K562 (cell line): ENCODE data around the gene GATA6. TPM values are rescaled to one million over a fixed set of nuclear protein-coding genes. Genes with fewer than 3 reads are reported as not detected.

Experiments used
- ATAC-seq: fragments of 200-7000 bp; cut with Tn5 transposase; 3 replicates; pipeline ENCODE4 v1.9.1; 2020; ENCODE audit warnings: moderate library complexity
- BruUV-seq: library from RNA; stranded (reverse); fragments of 400-500 nt; replicated peaks from 2 replicates; lab custom pipeline; 2021; lab: Mats Ljungman, UMichigan
- CTCF ChIA-PET: fragments of 300-600 bp; formaldehyde crosslinking; extraction: SDS; loops from one replicate; lab custom pipeline; 2021; ENCODE audit warnings: low intra/inter-chr PET ratio; lab: Yijun Ruan, JAX
- POLR2A ChIA-PET: fragments of 300-600, 350-650 bp; sonication (Branson Sonifier 250); formaldehyde crosslinking; extraction: SDS; loops from one replicate; lab custom pipeline; 2021; ENCODE audit warnings: antibody characterized with exemption, inconsistent platforms; lab: Yijun Ruan, JAX
- DNase-seq, 4 experiments: peaks; one replicate each; pipeline versions ENCODE4 v3.0.0 to v3.0.0-alpha.2; 2011 to 2018; ENCODE audit warnings: low spot score in 3 of 4, mixed read lengths in 3 of 4; ENCODE audit errors: extremely low read depth in 1 of 4
- FAIRE-seq: peaks from 2 replicates; lab custom pipeline; 2011; peaks lifted over from hg19 to GRCh38; lab: Jason Lieb, UNC
- H2AFZ ChIP-seq: 2 replicates; pipeline ENCODE4 v1.6.0; 2011; ENCODE audit warnings: low read depth, low read length, control low read depth, inconsistent platforms
- H3K27ac ChIP-seq: fragments of 200-600 bp; 3 replicates; pipeline ENCODE4 v1.8.0; 2011; ENCODE audit warnings: low read depth, mild to moderate bottlenecking, control low read depth, inconsistent platforms, low read length, moderate library complexity, mixed read lengths; ENCODE audit errors: extremely low read depth
- H3K27me3 ChIP-seq, 2 experiments: fragments of 300-600 bp in 1 of 2; 2 replicates in 1 of 2; 3 replicates in 1 of 2; pipeline versions ENCODE4 v1.6.0 to v1.8.0; 2011; ENCODE audit warnings: inconsistent platforms in 2 of 2, low read length in 2 of 2, mild to moderate bottlenecking in 1 of 2, mixed read lengths in 1 of 2, moderate library complexity in 1 of 2; ENCODE audit not compliant: control insufficient read depth in 2 of 2, insufficient read depth in 2 of 2
- H3K36me3 ChIP-seq: fragments of 300-600 bp; 3 replicates; pipeline ENCODE4 v1.8.0; 2011; ENCODE audit warnings: mild to moderate bottlenecking, low read length, inconsistent platforms; ENCODE audit not compliant: control insufficient read depth, insufficient read depth
- H3K4me1 ChIP-seq, 2 experiments: fragments of 200-600 bp in 1 of 2; replicated peaks in 1 of 2; 2 replicates in 1 of 2; 3 replicates in 1 of 2; pipeline versions ENCODE4 v1.5.1 to v1.8.0; 2011; ENCODE audit warnings: inconsistent platforms in 2 of 2, low read length in 2 of 2, mild to moderate bottlenecking in 1 of 2, mixed read lengths in 1 of 2, moderate library complexity in 1 of 2; ENCODE audit not compliant: control insufficient read depth in 2 of 2, insufficient read depth in 2 of 2
- H3K4me2 ChIP-seq: 2 replicates; pipeline ENCODE4 v1.6.1; 2011; ENCODE audit warnings: low read length, control low read depth, inconsistent platforms, mixed read lengths; ENCODE audit not compliant: insufficient read depth
- H3K4me3 ChIP-seq: fragments of 200-600 bp; sonication (generic), shearing (Covaris generic); 2 replicates; pipeline ENCODE4 v1.5.1; 2016; ENCODE audit warnings: control low read depth, inconsistent platforms
- H3K79me2 ChIP-seq: fragments of 200-600 bp; 3 replicates; pipeline ENCODE4 v1.8.0; 2011; ENCODE audit warnings: low read length, inconsistent platforms; ENCODE audit not compliant: control insufficient read depth, insufficient read depth
- H3K9ac ChIP-seq, 2 experiments: 2 replicates each; pipeline versions ENCODE4 v1.6.0 to v1.6.1; 2011; ENCODE audit warnings: low read depth in 2 of 2, low read length in 2 of 2, control low read depth in 1 of 2, inconsistent platforms in 1 of 2, mild to moderate bottlenecking in 1 of 2, mixed read lengths in 1 of 2; ENCODE audit not compliant: insufficient read depth in 1 of 2
- H3K9me1 ChIP-seq: one replicate; pipeline ENCODE4 v1.6.0; 2011; ENCODE audit warnings: inconsistent platforms, mild to moderate bottlenecking, low read length, moderate library complexity; ENCODE audit not compliant: control insufficient read depth, insufficient read depth
- H3K9me3 ChIP-seq: replicated peaks from 2 replicates; pipeline ENCODE4 v1.5.1; 2011; ENCODE audit warnings: low read depth, low read length, inconsistent platforms; ENCODE audit not compliant: control insufficient read depth, insufficient read depth
- H4K20me1 ChIP-seq: replicated peaks from 2 replicates; pipeline ENCODE4 v1.6.1; 2011; ENCODE audit warnings: low read length, inconsistent platforms, mixed read lengths; ENCODE audit not compliant: control insufficient read depth, insufficient read depth
- CTCF ChIP-seq, 3 experiments: IDR thresholded peaks in 2 of 3; conservative IDR thresholded peaks in 1 of 3; 2 replicates each; pipeline ENCODE4 v1.5.1; 2011 to 2012; ENCODE audit warnings: low read length in 3 of 3, mild to moderate bottlenecking in 3 of 3, control low read depth in 2 of 3, improper control_type of control experiment in 1 of 3, inconsistent platforms in 1 of 3, low read depth in 1 of 3, mixed read lengths in 1 of 3, moderate library complexity in 1 of 3; ENCODE audit not compliant: insufficient read depth in 2 of 3
- RBM22 ChIP-seq: fragments of 200-400 bp; formaldehyde crosslinking; IDR thresholded peaks from 2 replicates; pipeline ENCODE4 v1.6.1; 2018; ENCODE audit warnings: low read length, low read depth; ENCODE audit not compliant: poor library complexity, severe bottlenecking
- SAP30 ChIP-seq: fragments of 200-600 bp; sonication (generic); IDR thresholded peaks from 2 replicates; pipeline ENCODE4 v1.6.1; 2012; ENCODE audit warnings: borderline replicate concordance, low read depth, mild to moderate bottlenecking, moderate library complexity, low read length, control low read depth, inconsistent platforms; ENCODE audit not compliant: insufficient read depth, poor library complexity, severe bottlenecking
- ZNF584 ChIP-seq: fragments of 200-800 bp; sonication (Bioruptor generic); IDR thresholded peaks from 2 replicates; pipeline ENCODE4 v1.6.1; 2016; ENCODE audit warnings: low read depth, mild to moderate bottlenecking, missing genetic modification characterization, missing compliant biosample characterization
- WGBS: fragments of 100-300 bp; shearing (Covaris generic); methylation state at CpG from one replicate; pipeline ENCODE4 v1.1.6; 2016; ENCODE audit warnings: low coverage, mixed read lengths; ENCODE audit not compliant: insufficient coverage; ENCODE audit errors: missing lambda C conversion rate; 5-methylcytosine and 5-hydroxymethylcytosine counted together
- in situ Hi-C: fragments of 300-500 bp; cut with MboI; formaldehyde crosslinking; loops from 4 replicates; pipeline ENCODE4 v1.15.0; 2018; ENCODE audit warnings: inconsistent platforms, mixed read lengths
- intact Hi-C: fragments of 100-400 bp; cut with micrococcal nuclease; formaldehyde crosslinking; loops from 2 replicates; pipeline ENCODE4 v1.14.2; 2022
- polyA plus RNA-seq, 8 experiments: library from polyadenylated mRNA; depleted of rRNA in 4 of 8; stranded (reverse) in 5 of 8; unstranded in 3 of 8; fragments of >200 nt; fragmentation: Nextera tagmentation in 2 of 8; fragmentation: Illumina TruSeq in 1 of 8; extraction: Ambion mirVana in 2 of 8; extraction: Trizol in 1 of 8; gene quantifications; 2 replicates each; pipeline versions ENCODE4 v1.2.1 to v1.2.3, GENCODE V29; 2011 to 2014; ENCODE audit warnings: inconsistent platforms in 1 of 8, missing spikeins in 1 of 8
- total RNA-seq, 7 experiments: library from RNA; depleted of rRNA in 6 of 7; stranded (reverse); fragments of >200 nt in 6 of 7; fragmentation: Illumina TruSeq in 2 of 7; extraction: Trizol in 2 of 7; gene quantifications; 2 replicates each; pipeline versions ENCODE4 v1.2.1 to v1.2.3, GENCODE V29; 2011 to 2021; ENCODE audit warnings: low replicate concordance in 1 of 7
- TF ChIP-seq, protein P1 (sequence below), 2 experiments: fragments of 450-650 bp in 1 of 2; sonication (generic) in 1 of 2; formaldehyde crosslinking in 1 of 2; IDR thresholded peaks; 2 replicates each; pipeline versions ENCODE4 v1.7.1 to v1.9.0; 2016 to 2022; ENCODE audit warnings: inconsistent platforms in 1 of 2, mild to moderate bottlenecking in 1 of 2, missing genetic modification reagents in 1 of 2
- TF ChIP-seq, protein P2 (sequence below): fragments of 200-800 bp; sonication (Bioruptor generic); IDR thresholded peaks from 2 replicates; pipeline ENCODE4 v1.6.1; 2017; ENCODE audit warnings: missing genetic modification characterization, missing compliant biosample characterization

Gene GATA6
- total and polyA plus RNA-seq, 9 of the 15 experiments (the other 6 are each of a cell fraction or from before 2014, with no cell fraction given), result 0.01 to 0.24 (median 0.16) TPM; not detected in 5

DNA sequence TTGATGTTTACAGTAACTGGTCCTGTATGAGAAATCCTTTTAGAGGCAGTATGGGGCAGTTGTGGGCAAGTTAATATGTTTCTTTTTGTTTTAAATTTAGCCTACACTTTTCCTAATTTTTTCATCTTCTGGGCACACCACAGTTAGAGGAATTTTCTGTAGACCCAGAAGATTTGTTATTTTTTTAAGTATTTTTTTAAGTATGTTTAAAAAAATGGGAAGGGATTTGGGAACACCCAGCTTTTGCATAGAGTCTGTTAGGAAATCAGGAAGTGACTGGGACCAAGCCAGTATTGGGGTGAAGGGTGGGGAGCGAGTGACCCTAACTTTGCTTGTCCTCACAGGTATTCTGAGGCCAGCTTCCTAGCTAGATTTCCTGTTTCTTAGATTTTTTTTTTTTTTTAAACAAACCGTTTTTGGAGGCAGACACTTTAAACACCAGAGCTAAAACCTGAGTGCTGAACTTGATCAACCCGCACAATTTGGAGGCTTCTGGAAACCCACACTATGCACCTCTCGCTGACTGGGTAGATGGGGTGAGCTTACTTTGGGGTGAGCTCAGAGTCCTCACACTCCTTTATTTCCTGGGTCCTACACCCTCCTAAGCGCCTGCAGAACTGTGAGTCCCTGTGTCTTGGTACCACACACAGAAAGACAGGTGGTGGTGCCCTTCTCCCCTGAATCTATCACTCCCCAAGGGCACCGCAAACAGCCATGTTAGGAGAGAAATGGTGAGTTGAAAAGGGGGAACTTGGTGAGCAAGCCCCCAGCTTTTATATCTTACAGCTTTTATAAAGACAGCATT, 5.2 kb downstream of the GATA6 start:
- Histone ChIP-seq H3K9me3 (no peaks in the 10 kb centered on the region; the same call in 1 of the 2 replicates), H3K4me2 (no peak overlapping the region), H3K9ac (no peak overlapping the region), H4K20me1 (no peaks in the 10 kb centered on the region), H3K36me3 (no peaks in the 10 kb centered on the region), H3K27me3 (peaks cover 24 to 43% of the 10 kb centered on the region in 2 experiments; a peak in 4 of 5 replicates), H3K9me1 (no peaks in the 10 kb centered on the region), H3K27ac (no peak overlapping the region), H3K79me2 (no peaks in the 10 kb centered on the region), H3K4me3 (no peak overlapping the region), H3K4me1 (peaks cover 0 to 16% of the 10 kb centered on the region in 2 experiments; a peak in 2 of 5 replicates), H2AFZ (no peak overlapping the region)
- 22% methylated on average over 6 of the region's 6 CpGs for WGBS
- in situ Hi-C loops (no loop called here), intact Hi-C loops (no loop called here)
- no TSS peak for BruUV-seq
- ATAC-seq (no peak), FAIRE-seq (no peak), DNase-seq (no peak)
- ChIA-PET CTCF (no interaction called here), POLR2A (interaction anchor here (0.5 to 0.6 kb wide), 2 partner anchors 20 to 177 kb away, joined by 3 read pairs; no protein-coding TSS in a partner anchor)
- TF ChIP-seq, protein P1, sequence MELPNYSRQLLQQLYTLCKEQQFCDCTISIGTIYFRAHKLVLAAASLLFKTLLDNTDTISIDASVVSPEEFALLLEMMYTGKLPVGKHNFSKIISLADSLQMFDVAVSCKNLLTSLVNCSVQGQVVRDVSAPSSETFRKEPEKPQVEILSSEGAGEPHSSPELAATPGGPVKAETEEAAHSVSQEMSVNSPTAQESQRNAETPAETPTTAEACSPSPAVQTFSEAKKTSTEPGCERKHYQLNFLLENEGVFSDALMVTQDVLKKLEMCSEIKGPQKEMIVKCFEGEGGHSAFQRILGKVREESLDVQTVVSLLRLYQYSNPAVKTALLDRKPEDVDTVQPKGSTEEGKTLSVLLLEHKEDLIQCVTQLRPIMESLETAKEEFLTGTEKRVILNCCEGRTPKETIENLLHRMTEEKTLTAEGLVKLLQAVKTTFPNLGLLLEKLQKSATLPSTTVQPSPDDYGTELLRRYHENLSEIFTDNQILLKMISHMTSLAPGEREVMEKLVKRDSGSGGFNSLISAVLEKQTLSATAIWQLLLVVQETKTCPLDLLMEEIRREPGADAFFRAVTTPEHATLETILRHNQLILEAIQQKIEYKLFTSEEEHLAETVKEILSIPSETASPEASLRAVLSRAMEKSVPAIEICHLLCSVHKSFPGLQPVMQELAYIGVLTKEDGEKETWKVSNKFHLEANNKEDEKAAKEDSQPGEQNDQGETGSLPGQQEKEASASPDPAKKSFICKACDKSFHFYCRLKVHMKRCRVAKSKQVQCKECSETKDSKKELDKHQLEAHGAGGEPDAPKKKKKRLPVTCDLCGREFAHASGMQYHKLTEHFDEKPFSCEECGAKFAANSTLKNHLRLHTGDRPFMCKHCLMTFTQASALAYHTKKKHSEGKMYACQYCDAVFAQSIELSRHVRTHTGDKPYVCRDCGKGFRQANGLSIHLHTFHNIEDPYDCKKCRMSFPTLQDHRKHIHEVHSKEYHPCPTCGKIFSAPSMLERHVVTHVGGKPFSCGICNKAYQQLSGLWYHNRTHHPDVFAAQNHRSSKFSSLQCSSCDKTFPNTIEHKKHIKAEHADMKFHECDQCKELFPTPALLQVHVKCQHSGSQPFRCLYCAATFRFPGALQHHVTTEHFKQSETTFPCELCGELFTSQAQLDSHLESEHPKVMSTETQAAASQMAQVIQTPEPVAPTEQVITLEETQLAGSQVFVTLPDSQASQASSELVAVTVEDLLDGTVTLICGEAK (IDR thresholded peaks at IDR 0.05), result no peak
- TF ChIP-seq, protein P1 (CRISPR knock-in tag; IDR thresholded peaks at IDR 0.05), result no peak
- TF ChIP-seq CTCF (IDR thresholded peaks at IDR 0.05 in 2 of 3, conservative IDR thresholded peaks at IDR 0.05 in 1 of 3; ENCODE audit: insufficient read depth in 2 of 3, low read depth in 1 of 3, low read length in 3 of 3) (peak in 1 of 3 experiments; percentile 4; a peak in 1 of 6 replicates), SAP30 (no peak), RBM22 (no peak), ZNF584 (CRISPR knock-in tag) (no peak)
- TF ChIP-seq, protein P2, sequence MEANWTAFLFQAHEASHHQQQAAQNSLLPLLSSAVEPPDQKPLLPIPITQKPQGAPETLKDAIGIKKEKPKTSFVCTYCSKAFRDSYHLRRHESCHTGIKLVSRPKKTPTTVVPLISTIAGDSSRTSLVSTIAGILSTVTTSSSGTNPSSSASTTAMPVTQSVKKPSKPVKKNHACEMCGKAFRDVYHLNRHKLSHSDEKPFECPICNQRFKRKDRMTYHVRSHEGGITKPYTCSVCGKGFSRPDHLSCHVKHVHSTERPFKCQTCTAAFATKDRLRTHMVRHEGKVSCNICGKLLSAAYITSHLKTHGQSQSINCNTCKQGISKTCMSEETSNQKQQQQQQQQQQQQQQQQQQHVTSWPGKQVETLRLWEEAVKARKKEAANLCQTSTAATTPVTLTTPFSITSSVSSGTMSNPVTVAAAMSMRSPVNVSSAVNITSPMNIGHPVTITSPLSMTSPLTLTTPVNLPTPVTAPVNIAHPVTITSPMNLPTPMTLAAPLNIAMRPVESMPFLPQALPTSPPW (CRISPR knock-in tag), result no peak
